ENCODE data around the gene JAK3. TPM values are rescaled to one million over a fixed set of nuclear protein-coding genes. Genes with fewer than 3 reads are reported as not detected.

The JAK3 gene
- total and polyA plus RNA-seq, 2 of the 13 experiments (the other 11 are each of a cell fraction or from before 2014, with no cell fraction given) = 3.4 to 18.6 TPM

DNA sequence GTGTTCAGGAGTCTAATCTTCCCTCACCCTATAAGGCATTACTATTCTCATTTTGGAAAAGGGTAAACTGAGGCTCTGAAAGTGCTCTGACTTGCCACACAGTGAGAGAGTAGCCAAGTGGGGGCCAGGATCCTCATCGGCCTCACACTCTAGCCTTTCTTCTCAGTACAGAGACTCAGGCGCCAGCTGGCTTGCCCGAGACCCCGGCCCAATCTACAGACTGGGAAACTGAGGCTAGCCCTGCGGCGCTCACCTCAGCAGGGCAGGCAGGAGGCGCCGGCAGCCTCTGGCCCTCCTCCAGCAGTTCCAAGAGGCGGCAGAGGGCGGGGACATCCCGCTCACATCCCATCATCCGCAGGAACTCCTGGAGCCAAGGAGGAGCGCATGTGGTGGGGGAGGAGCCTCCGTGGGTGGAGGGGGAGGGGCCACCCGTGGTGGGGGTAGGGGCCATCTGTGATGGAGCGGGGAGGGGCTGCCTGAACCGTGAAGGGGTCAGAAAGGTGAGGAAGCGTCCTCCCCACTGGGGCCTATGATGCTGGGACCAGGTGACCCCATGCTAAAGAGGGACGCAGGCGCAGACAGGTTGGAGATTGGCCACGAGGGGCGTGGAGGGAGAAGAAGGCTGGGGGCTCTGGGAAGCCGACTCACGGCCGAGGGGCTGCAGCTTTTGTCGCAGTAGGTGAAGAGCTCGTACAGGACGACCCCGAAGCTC is 17.8 kb downstream of the JAK3 start:
- Histone ChIP-seq H4K20me1 (ENCODE audit: insufficient read depth, low read length) (no peaks in the 10 kb centered on the region), H2AFZ (ENCODE audit: low read length) (no peak overlapping the region), H3K9ac (ENCODE audit: insufficient read depth, low read depth, low read length) (no peak overlapping the region), H3K9me3 (ENCODE audit: low read length) (no peaks in the 10 kb centered on the region), H3K36me3 (replicated peaks in 1 of 2; ENCODE audit: control insufficient read depth in 1 of 2, insufficient read depth in 2 of 2, low read length in 2 of 2) (no peaks in the 10 kb centered on the region; a peak in 2 of 5 replicates), H3K27me3 (ENCODE audit: control insufficient read depth in 1 of 2, insufficient read depth in 2 of 2, low read length in 2 of 2) (no peaks in the 10 kb centered on the region), H3K27ac (ENCODE audit: extremely low read length, insufficient read depth, low read length) (no peak overlapping the region), H3K79me2 (ENCODE audit: insufficient read depth, low read length) (no peaks in the 10 kb centered on the region), H3K4me2 (ENCODE audit: low read depth, low read length) (no peak overlapping the region), H3K4me1 (ENCODE audit: insufficient read depth, low read length) (0 out of 2 replicates have a peak, but pooled peaks cover 7% of the 10 kb centered on the region), H3K4me3 (replicated peaks in 1 of 3; ENCODE audit: insufficient read depth in 1 of 3, low read depth in 2 of 3, low read length in 3 of 3) (no peak overlapping the region)
- ChIA-PET CTCF (ENCODE audit: low intra/inter-chr PET ratio, low total read pairs) (no interaction called here), POLR2A (interaction anchor here (0.9 to 1.2 kb wide), 2 partner anchors 18 to 19 kb away, joined by 3 to 4 read pairs; partner anchors contain the start of gene JAK3)
- 91% methylated on average over 28 of the region's 29 CpGs for WGBS (ENCODE audit: low lambda C conversion rate)
- ATAC-seq = no peak
- no peak for FAIRE-seq
- intact Hi-C loops (cut with micrococcal nuclease; ENCODE audit: unreplicated experiment) (no loop called here), in situ Hi-C loops (cut with HindIII; ENCODE audit: extremely low pct_ligation_motif_present, low pct_unique_long_range_greater_than_20kb) (no loop called here)
- DNase-seq (ENCODE audit: low spot score) = no peak
- no TSS peak for BruUV-seq (replicated peaks)
- TF ChIP-seq ZBTB1 (CRISPR knock-in tag; IDR thresholded peaks at IDR 0.05; ENCODE audit: borderline replicate concordance) = no peak
- TF ChIP-seq, protein P1, sequence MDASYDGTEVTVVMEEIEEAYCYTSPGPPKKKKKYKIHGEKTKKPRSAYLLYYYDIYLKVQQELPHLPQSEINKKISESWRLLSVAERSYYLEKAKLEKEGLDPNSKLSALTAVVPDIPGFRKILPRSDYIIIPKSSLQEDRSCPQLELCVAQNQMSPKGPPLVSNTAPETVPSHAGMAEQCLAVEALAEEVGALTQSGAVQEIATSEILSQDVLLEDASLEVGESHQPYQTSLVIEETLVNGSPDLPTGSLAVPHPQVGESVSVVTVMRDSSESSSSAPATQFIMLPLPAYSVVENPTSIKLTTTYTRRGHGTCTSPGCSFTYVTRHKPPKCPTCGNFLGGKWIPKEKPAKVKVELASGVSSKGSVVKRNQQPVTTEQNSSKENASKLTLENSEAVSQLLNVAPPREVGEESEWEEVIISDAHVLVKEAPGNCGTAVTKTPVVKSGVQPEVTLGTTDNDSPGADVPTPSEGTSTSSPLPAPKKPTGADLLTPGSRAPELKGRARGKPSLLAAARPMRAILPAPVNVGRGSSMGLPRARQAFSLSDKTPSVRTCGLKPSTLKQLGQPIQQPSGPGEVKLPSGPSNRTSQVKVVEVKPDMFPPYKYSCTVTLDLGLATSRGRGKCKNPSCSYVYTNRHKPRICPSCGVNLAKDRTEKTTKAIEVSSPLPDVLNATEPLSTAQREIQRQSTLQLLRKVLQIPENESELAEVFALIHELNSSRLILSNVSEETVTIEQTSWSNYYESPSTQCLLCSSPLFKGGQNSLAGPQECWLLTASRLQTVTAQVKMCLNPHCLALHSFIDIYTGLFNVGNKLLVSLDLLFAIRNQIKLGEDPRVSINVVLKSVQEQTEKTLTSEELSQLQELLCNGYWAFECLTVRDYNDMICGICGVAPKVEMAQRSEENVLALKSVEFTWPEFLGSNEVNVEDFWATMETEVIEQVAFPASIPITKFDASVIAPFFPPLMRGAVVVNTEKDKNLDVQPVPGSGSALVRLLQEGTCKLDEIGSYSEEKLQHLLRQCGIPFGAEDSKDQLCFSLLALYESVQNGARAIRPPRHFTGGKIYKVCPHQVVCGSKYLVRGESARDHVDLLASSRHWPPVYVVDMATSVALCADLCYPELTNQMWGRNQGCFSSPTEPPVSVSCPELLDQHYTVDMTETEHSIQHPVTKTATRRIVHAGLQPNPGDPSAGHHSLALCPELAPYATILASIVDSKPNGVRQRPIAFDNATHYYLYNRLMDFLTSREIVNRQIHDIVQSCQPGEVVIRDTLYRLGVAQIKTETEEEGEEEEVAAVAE (CRISPR knock-in tag; IDR thresholded peaks at IDR 0.05; ENCODE audit: borderline replicate concordance) = no peak
- no peak for TF ChIP-seq ZNF264 (CRISPR knock-in tag; IDR thresholded peaks at IDR 0.05)
- no peak for TF ChIP-seq FOXP1 (IDR thresholded peaks at IDR 0.05)
- TF ChIP-seq FOXP1 (CRISPR knock-in tag; IDR thresholded peaks at IDR 0.05) = no peak
- TF ChIP-seq, protein P2, sequence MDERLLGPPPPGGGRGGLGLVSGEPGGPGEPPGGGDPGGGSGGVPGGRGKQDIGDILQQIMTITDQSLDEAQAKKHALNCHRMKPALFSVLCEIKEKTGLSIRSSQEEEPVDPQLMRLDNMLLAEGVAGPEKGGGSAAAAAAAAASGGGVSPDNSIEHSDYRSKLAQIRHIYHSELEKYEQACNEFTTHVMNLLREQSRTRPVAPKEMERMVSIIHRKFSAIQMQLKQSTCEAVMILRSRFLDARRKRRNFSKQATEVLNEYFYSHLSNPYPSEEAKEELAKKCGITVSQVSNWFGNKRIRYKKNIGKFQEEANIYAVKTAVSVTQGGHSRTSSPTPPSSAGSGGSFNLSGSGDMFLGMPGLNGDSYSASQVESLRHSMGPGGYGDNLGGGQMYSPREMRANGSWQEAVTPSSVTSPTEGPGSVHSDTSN (CRISPR knock-in tag; IDR thresholded peaks at IDR 0.05) = no peak
- TF ChIP-seq MEIS1 (CRISPR knock-in tag; IDR thresholded peaks at IDR 0.05; ENCODE audit: borderline replicate concordance) = no peak
- no peak for TF ChIP-seq GTF3A (CRISPR knock-in tag; conservative IDR thresholded peaks at IDR 0.05)
- TF ChIP-seq ATAD3A (CRISPR knock-in tag; IDR thresholded peaks at IDR 0.05) = no peak
- no peak for TF ChIP-seq NFE2L2 (IDR thresholded peaks at IDR 0.05; ENCODE audit: low read length)
- TF ChIP-seq, protein P3, sequence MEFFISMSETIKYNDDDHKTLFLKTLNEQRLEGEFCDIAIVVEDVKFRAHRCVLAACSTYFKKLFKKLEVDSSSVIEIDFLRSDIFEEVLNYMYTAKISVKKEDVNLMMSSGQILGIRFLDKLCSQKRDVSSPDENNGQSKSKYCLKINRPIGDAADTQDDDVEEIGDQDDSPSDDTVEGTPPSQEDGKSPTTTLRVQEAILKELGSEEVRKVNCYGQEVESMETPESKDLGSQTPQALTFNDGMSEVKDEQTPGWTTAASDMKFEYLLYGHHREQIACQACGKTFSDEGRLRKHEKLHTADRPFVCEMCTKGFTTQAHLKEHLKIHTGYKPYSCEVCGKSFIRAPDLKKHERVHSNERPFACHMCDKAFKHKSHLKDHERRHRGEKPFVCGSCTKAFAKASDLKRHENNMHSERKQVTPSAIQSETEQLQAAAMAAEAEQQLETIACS (CRISPR knock-in tag; IDR thresholded peaks at IDR 0.05) = no peak
- no peak for TF ChIP-seq ZNF572 (CRISPR knock-in tag; IDR thresholded peaks at IDR 0.05)
- TF ChIP-seq ATF7 (IDR thresholded peaks at IDR 0.05) = no peak
- TF ChIP-seq ATF7 (CRISPR knock-in tag; IDR thresholded peaks at IDR 0.05) = no peak
- TF ChIP-seq ZNF709 (CRISPR knock-in tag; IDR thresholded peaks at IDR 0.05) = no peak
- TF ChIP-seq, protein P4, sequence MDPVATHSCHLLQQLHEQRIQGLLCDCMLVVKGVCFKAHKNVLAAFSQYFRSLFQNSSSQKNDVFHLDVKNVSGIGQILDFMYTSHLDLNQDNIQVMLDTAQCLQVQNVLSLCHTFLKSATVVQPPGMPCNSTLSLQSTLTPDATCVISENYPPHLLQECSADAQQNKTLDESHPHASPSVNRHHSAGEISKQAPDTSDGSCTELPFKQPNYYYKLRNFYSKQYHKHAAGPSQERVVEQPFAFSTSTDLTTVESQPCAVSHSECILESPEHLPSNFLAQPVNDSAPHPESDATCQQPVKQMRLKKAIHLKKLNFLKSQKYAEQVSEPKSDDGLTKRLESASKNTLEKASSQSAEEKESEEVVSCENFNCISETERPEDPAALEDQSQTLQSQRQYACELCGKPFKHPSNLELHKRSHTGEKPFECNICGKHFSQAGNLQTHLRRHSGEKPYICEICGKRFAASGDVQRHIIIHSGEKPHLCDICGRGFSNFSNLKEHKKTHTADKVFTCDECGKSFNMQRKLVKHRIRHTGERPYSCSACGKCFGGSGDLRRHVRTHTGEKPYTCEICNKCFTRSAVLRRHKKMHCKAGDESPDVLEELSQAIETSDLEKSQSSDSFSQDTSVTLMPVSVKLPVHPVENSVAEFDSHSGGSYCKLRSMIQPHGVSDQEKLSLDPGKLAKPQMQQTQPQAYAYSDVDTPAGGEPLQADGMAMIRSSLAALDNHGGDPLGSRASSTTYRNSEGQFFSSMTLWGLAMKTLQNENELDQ (CRISPR knock-in tag; IDR thresholded peaks at IDR 0.05; ENCODE audit: borderline replicate concordance) = no peak
- TF ChIP-seq ZNF614 (CRISPR knock-in tag; IDR thresholded peaks at IDR 0.05; ENCODE audit: borderline replicate concordance) = no peak
